ENCODE measurements around the gene RIOK1.
A peak's percentile ranks its signal among the peaks of the same experiment; 100 is the strongest.
"Not testable (repeated sequence)": the region's sequence is repeated elsewhere in the genome, so short reads cannot be mapped to it uniquely, and the experiment has no call there.

The RIOK1 gene
- 41.2 to 155 (median 42.4) reads per million in 3 experiments for total RNA-seq

GRCh38 chr6:7389451-7390225, at the start of gene RIOK1, which contains the start of gene CAGE1:
TSS of gene RIOK1 (plus strand) at chr6:7389808. CDS start at chr6:7390003, 195 bp downstream.
TSS of gene CAGE1 (minus strand) at chr6:7389742. CDS start at chr6:7387173, 2,569 bp downstream.
- peak; percentile 95 for DNase-seq

- no peak for DNase-seq
These were observed 48.3 kb upstream of the RIOK1 start for GRCh38 chr6:7341271-7341670.

- DNase-seq = no peak
These were observed 47.4 kb upstream of the RIOK1 start for GRCh38 chr6:7341989-7342742.

- DNase-seq = no peak
These were observed 45.8 kb upstream of the RIOK1 start for GRCh38 chr6:7343546-7344475.

GRCh38 chr6:7344773-7345450, 44.7 kb upstream of the RIOK1 start:
- not testable (repeated sequence) for DNase-seq

- not testable (repeated sequence) for DNase-seq
These were observed 42.0 kb upstream of the RIOK1 start for GRCh38 chr6:7347551-7347997.

GRCh38 chr6:7350591-7350990, 39.0 kb upstream of the RIOK1 start:
- DNase-seq = not testable (repeated sequence)

GRCh38 chr6:7351916-7352315, 37.7 kb upstream of the RIOK1 start:
- not testable (repeated sequence) for DNase-seq

GRCh38 chr6:7367408-7367807, 22.2 kb upstream of the RIOK1 start:
- no peak for DNase-seq

- no peak for DNase-seq
These were observed 15.9 kb upstream of the RIOK1 start for GRCh38 chr6:7373739-7374138.

GRCh38 chr6:7377961-7378360, 11.6 kb upstream of the RIOK1 start:
- no peak for DNase-seq

GRCh38 chr6:7378740-7379139, 10.9 kb upstream of the RIOK1 start:
- no peak for DNase-seq

- no peak for DNase-seq
These were observed 8.5 kb upstream of the RIOK1 start for GRCh38 chr6:7381092-7381491.

GRCh38 chr6:7389162-7389450, 502 bp upstream of the RIOK1 start:
- no peak for DNase-seq

- no peak for DNase-seq
These were observed 744 bp downstream of the RIOK1 start for GRCh38 chr6:7390226-7390878.

- no peak for DNase-seq
These were observed 1.5 kb downstream of the RIOK1 start for GRCh38 chr6:7391151-7391550.

GRCh38 chr6:7392402-7392801, 2.8 kb downstream of the RIOK1 start:
- no peak for DNase-seq

GRCh38 chr6:7401075-7401474, 11.5 kb downstream of the RIOK1 start:
- no peak for DNase-seq

- no peak for DNase-seq
These were observed 13.1 kb downstream of the RIOK1 start for GRCh38 chr6:7402716-7403115.

- DNase-seq = no peak
These were observed 14.9 kb downstream of the RIOK1 start for GRCh38 chr6:7404546-7404945.

- no peak for DNase-seq
These were observed 17.1 kb downstream of the RIOK1 start for GRCh38 chr6:7406743-7407142.

- DNase-seq = no peak
These were observed 20.1 kb downstream of the RIOK1 start for GRCh38 chr6:7409740-7410139.
